Stimulated activated CD8-positive, alpha-beta memory T cell treated with anti-CD3 and anti-CD28 coated beads, Interleukin-7, amount 100 ng/mL, for 4 hours (primary cell): ENCODE measurements around the gene IQSEC1.

Source experiments
- DNase-seq, 2 donors: peaks; one replicate each; pipeline ENCODE4 v3.0.0-alpha.2; 2020; ENCODE audit warnings: low read depth in 2 of 2

The IQSEC1 gene

GRCh38 chr3:12986031-12986430, 87.2 kb downstream of the IQSEC1 start:
- DNase-seq: no peak

- DNase-seq: no peak
Observed at GRCh38 chr3:12985148-12985547, 88.1 kb downstream of the IQSEC1 start.

DNA sequence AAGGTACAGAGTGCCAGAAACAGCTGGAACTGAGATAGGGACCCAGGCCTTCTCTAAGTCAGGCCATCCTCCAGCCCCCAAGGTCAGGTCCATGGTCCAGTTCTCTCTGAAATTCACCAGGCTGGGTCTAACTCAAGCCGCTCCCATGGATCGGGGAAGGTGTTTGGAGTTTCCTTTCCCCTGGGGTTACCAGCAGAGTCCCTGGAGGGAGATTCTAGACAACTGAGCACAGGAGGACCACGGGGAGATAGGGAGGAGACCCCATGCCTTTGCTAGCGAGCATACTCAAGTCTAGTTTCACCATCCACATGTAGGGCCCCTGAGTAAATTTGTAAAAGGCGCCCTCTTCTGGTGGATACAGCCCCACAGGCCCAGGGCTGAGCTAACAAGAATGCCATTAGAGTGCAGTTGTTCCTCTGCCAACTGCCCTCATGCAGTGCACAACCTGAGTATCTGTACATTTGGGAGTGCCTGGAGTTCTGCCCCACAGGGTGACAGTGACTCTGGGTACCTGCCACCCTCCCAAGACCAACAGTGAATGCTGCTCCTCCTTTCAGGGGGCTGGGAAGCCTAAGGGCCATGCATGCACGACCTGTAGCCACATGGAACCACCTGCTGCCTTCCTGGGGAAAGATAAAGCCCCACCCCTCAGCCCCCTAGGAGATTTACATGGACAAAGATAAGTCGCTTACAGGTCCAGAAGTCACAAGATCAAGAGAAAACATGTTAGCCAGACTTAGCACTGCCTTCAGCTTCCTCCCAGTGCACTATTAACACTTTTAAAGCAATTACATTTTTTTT, 89.0 kb downstream of the IQSEC1 start:
- peak in 1 of 2 donors; percentile 30 for DNase-seq

- no peak for DNase-seq
Observed at GRCh38 chr3:12983319-12983718, 89.9 kb downstream of the IQSEC1 start.

DNA sequence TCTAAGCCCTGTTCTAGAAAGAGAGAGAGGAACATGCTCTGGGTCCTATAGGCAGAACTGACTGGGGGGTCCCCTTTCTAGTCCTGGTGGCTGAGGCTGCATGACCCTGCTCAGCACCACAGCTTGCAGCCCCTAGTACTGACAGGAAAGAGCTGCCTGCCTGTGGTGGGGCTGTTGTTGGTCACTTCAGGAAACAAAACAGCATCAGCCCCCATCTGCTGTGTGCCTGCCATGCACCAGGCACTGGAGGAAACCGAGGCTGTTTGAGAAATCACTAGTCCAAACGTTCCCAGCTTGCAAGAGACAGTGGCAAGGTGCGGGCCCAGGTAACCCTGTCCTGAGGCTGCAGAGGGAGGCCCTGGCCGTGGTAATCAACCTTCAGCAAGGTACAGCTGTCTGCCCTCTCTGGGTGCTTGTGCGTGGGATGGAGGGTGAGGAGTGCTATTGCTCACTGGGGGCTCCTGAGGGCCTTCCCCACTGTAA, 90.6 kb downstream of the IQSEC1 start:
- DNase-seq: no peak

DNA sequence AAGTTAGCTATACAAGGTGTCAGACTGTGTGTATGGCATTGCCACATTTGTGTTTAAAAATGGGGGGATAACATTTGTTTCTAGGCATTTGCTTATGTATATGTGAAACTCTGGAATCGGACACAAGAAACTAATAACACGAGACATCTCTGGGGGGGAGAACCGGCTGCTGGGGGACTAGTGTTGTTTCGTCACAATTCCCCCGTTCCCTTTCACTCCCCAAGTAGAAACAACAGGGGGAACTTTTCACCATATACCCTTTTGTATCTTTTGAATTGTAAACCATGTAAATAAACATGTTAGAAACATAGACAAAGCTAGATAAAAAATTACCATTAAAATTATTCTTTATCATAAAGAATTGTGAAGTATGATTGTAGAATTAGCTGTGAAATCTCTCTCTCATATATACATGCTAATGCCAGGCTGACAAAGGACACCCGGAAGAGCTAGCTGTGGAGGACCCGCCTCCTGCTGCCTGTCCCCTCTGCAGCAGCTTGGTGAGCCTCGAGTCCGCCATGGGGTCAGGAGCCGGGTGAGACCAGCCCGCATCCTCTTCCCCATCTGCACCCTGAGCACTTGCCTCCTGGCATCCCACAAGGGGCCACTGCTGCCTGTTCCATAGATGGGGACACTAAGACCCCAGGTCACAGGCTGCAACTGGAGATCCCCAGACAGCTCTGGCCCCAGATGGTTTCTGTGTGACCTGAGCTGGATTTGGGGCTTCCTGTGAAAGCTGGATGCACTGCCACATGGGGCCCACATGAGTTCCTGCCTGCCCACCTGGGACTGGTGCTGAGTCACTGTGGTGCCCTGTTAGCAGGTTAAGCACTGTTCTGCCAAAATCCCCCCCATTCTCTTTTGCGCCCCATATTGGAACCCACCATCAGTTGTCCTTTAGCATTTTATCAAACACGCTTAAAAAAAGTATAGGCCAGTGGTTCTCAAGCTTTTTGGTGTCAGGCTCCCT, 91.6 kb downstream of the IQSEC1 start:
- no peak for DNase-seq

- DNase-seq: no peak
Observed at GRCh38 chr3:12980596-12981290, 92.5 kb downstream of the IQSEC1 start.

- no peak for DNase-seq
Observed at GRCh38 chr3:12979947-12980487, 93.2 kb downstream of the IQSEC1 start.

GRCh38 chr3:12979151-12979946, 93.9 kb downstream of the IQSEC1 start:
- no peak for DNase-seq

DNA sequence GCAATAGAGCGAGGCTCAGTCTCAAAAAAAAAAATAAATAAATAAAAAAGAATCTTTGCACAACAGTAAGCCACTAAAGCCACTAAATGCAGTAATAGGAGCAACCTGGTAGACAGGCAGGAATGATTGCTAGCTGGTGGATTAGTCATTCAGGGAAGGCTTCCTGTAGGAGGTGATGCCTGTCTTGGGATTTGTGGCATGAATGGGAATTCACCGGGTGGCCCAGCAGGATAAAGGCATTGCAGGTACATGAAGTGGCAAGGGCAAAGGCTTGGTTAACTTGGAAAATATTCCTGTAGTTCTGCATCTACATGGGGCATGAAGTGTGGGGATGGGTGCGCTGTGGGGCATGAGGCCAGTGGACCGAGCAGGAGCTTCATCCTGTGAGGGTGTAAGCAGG, 94.5 kb downstream of the IQSEC1 start:
- no peak for DNase-seq

DNA sequence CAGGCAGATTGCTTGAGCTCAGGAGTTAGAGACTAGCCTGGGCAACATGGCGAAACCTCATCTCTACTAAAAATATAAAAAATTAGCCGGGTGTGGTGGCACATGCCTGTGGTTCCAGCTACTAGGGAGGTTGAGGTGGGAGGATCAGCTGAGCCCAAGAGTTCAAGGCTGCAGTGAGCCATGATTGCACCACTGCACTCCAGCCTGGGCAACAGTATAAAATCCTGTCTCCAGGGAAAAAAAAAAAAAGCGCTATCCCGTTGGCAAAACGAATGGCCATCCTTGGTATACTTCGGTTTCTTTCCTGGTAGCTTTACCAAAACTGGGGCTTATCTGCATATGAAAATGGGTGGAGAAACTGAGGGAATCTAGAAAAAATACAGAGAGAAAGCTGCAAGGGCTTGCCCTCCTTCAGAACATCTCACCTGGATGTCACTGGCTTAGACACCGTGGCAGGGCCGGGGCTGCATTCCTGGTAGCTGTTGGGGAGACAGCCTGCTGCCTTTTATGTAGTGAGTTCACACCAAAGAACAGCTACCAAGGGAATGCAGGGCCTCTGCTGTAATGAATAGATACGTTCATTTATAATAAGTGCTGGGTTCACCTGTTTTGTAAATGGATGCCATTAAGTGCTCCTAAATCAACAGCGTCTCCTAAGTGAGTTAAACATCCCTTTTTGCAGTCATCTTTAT, 96.0 kb downstream of the IQSEC1 start:
- DNase-seq: no peak

GRCh38 chr3:12975748-12976522, 97.3 kb downstream of the IQSEC1 start:
- no peak for DNase-seq

GRCh38 chr3:12974819-12975218, 98.4 kb downstream of the IQSEC1 start:
- DNase-seq: no peak

GRCh38 chr3:12974334-12974733, 98.9 kb downstream of the IQSEC1 start:
- DNase-seq: no peak

- DNase-seq: no peak
Observed at GRCh38 chr3:12973827-12974226, 99.4 kb downstream of the IQSEC1 start.

DNA sequence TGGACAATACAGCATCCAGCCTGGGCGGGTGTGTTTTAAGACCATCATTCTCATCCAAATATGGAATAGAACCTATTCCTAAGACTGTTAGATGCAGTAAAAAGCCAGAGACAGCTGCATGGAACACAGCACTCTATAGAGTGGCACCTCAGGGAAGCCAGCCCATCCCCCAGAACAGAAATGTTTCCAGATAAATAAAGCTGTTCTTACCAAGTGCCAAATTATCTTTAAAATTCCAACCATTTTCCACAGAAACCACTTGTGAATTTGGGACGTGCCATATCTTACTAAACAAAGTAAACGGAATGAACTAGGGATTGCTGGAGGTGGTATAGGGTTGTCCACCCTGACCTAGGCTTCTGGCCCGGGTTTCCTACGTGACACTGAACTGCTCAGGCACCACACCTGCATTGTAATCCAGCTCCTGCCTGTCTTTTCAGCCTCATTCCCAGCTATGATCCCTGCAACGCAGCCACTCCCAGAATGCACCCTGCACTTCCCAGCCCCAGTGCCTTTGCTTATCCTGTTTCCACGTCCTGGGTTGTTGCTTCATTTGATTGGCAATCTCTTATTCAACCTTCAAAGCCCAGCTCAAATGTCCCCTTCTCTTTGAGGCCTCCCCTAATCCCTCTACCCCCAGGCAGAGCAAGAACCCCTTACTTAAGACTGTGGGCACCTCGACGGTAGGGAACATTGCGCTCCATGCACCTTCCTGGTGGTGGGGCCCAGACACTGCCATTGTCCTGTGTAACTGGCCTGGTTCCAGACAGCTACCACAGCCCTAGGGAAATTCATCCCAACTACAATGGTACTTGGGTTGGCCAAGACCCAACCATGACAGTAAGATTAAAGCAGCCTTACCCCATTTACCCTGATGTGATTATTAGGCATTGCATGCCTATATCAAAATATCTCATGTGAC, 100.2 kb downstream of the IQSEC1 start:
- DNase-seq: no peak

GRCh38 chr3:12972043-12972442, 101.2 kb downstream of the IQSEC1 start:
- no peak for DNase-seq

GRCh38 chr3:12970684-12971083, 102.5 kb downstream of the IQSEC1 start:
- no peak for DNase-seq
